GM12865 (cell line): ENCODE data around the gene ERMN.
"Not testable (repeated sequence)": the region's sequence is repeated elsewhere in the genome, so short reads cannot be mapped to it uniquely, and the experiment has no call there.

Experiments
- DNase-seq: peaks from one replicate; pipeline ENCODE4 v3.0.0; 2010; ENCODE audit warnings: low read depth
- H3K4me3 ChIP-seq: 2 replicates; pipeline ENCODE4 v1.5.1; 2011; ENCODE audit warnings: mild to moderate bottlenecking, low read depth, low read length, control low read depth
- TF ChIP-seq, protein P1 (sequence below): IDR thresholded peaks from 2 replicates; pipeline ENCODE4 v1.5.1; 2011; ENCODE audit warnings: low read length, control low read depth, low read depth, inconsistent platforms; ENCODE audit not compliant: insufficient read depth; ENCODE audit errors: missing control alignments

ERMN gene, protein sequence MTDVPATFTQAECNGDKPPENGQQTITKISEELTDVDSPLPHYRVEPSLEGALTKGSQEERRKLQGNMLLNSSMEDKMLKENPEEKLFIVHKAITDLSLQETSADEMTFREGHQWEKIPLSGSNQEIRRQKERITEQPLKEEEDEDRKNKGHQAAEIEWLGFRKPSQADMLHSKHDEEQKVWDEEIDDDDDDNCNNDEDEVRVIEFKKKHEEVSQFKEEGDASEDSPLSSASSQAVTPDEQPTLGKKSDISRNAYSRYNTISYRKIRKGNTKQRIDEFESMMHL

DNA sequence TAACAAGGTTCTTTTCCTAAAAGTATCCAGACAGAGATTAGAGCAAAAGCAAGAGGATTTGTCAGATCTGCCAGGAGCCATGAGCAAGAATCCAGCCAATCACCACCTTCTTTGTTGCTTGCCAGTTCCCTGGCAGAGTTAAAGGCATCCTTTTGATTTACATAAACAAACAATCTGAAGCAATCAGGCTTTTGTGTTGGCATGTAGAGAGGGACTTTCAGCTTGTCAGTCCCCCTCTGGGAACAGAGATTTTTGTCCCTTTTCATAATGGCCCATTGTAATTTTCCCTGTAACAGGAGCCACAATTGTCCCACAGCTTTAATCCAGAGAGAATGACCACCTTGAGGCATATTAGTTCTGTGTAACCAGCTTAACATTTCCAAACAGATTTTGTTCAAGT is at the start of gene ERMN:
Gene ERMN, minus strand, starts transcription at position 39 of the 400 bp plus-strand sequence. CDS start 182 bp downstream, outside the sequence.
- no peak within 1 kb of the TSS for H3K4me3 ChIP-seq
- DNase-seq, result no peak
- TF ChIP-seq, protein P1, sequence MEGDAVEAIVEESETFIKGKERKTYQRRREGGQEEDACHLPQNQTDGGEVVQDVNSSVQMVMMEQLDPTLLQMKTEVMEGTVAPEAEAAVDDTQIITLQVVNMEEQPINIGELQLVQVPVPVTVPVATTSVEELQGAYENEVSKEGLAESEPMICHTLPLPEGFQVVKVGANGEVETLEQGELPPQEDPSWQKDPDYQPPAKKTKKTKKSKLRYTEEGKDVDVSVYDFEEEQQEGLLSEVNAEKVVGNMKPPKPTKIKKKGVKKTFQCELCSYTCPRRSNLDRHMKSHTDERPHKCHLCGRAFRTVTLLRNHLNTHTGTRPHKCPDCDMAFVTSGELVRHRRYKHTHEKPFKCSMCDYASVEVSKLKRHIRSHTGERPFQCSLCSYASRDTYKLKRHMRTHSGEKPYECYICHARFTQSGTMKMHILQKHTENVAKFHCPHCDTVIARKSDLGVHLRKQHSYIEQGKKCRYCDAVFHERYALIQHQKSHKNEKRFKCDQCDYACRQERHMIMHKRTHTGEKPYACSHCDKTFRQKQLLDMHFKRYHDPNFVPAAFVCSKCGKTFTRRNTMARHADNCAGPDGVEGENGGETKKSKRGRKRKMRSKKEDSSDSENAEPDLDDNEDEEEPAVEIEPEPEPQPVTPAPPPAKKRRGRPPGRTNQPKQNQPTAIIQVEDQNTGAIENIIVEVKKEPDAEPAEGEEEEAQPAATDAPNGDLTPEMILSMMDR, result no peak

DNA sequence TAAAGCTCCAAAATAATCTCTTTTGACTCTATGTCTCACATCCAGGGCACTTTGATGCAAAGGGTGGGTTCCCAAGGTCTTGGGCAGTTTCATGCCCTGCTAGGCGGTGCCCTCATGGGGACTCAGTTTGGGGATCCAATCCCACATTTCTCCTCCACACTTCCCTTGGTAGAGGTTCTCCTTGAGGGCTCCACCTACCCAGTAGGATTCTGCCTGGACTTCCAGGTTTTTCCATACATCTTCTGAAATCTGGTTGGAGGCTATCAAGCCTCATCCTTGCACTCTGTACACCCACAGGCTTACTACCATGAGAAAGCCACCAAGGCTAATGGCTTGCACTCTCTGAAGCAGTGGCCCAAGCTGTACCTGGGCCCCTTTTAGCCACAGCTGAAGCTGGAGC is 49.8 kb upstream of the ERMN start:
- DNase-seq, result peak; percentile 5
- H3K4me3 ChIP-seq, result no peak overlapping the region
- TF ChIP-seq, protein P1, result no peak

DNA sequence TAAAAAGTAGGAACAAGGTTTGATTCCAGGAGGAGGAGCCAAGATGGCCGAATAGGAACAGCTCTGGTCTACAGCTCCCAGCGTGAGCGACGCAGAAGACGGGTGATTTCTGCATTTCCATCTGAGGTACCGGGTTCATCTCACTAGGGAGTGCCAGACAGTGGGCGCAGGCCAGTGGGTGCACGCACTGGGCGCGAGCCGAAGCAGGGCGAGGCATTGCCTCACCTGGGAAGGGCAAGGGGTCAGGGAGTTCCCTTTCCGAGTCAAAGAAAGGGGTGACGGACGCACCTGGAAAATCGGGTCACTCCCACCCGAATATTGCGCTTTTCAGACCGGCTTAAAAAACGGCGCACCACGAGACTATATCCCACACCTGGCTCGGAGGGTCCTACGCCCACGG is 42.9 kb upstream of the ERMN start:
- DNase-seq, H3K4me3 ChIP-seq: not testable (repeated sequence)

DNA sequence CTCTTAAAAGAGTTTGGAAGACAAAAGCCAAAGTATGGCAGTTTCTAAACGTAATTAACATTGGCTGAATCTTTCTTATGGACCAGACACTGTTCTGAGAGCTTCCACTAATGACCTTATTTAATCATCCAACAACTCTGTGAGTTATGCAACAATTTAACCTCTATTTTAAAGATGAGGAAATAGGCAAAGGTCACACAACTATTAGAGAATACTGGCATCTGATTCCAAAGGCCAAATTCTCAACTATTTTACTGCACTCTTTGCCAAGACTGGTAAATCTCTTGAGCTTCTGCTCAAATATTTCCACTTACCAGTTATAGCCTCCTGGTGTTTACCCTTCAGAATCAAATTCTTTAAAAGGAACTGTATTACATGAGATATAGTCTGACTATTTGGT is 42.1 kb upstream of the ERMN start:
- TF ChIP-seq, protein P1, result no peak
- DNase-seq, result no peak
- no peak overlapping the region for H3K4me3 ChIP-seq

DNA sequence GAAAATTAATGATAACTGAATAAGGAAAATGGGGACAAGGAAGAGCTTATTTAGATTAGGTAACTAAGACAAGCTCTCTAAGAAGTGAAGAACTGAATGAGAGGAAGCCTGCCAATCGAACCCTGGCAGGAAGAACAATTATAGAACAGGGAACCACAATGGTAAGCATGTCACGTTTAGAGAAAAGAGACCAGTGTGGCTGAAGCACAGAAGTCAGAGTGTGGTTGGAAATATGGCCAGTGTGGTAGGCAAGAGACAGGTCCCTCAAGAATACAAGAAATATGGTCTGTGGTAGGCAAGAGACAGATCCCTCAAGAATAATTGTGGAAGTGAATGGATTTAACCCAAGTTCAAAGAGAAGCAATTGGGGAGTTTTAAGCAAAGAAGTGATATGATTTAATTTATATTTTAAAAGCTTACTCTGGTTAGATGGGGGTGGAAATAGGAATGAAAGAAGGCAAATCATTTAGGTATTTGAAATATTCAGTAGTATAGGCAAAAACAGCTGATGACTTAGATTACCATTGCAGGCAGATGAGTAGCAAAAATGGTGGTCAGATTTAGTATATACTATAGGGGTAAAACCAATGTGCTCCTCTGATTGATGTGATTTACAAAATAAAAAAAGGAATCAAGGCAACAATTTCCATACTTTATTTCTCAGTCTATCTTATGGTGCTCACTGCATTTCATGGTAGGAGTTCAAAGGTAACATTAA is 38.8 kb upstream of the ERMN start:
- no peak overlapping the region for H3K4me3 ChIP-seq
- TF ChIP-seq, protein P1, result no peak
- DNase-seq, result peak; percentile 85

DNA sequence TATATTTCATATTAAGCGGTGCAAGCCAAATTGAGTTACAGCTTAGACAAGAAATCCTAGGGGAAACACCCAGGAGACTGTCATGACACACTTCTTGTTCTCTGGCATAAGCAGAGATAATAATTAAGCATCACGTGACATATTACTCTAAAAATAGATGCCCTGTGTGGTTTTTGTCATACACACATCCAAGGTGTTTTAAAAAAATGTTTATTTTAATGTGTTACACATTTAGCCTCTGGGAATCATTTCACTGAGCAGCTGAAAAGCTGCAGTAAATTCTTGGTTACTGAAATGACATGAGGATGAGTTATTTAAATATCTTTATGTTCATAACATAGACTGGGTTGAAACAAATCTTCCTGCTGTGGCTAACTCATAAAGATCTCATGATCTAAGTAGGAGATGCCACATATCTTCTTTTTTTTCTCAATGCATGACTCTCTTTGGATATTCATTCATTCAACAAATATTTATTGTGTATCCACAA is 38.0 kb upstream of the ERMN start:
- TF ChIP-seq, protein P1, result no peak
- DNase-seq, result peak; percentile 42
- H3K4me3 ChIP-seq, result no peak overlapping the region

DNA sequence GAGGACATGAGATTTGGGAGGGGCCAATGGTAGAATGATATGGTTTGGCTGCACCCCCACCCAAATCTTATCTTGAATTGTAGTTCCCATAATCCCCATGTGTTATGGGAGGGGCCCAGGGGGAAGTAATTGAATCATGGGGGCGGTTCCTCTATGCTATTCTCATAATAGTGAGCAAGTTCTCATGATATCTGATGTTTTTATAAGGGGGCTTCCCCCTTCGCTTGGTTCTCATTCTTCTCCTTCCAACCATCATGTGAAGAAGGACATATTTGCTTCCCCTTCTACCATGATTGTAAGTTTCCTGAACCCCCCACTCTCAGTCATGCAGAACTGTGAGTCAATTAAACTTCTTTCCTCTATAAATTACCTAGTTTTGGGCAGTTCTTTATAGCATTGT is 37.0 kb upstream of the ERMN start:
- TF ChIP-seq, protein P1, result no peak
- DNase-seq, result no peak

More for the DNA sequence above, 37.0 kb upstream of the ERMN start:
- no peak overlapping the region for H3K4me3 ChIP-seq
